Heart left ventricle (tissue), 16 donors: ENCODE measurements around the gene CDH23. TPM values are rescaled to one million over a fixed set of nuclear protein-coding genes. Genes with fewer than 3 reads are reported as not detected.

Source experiments
- ATAC-seq, 4 donors: fragments of 200-7000 bp; cut with Tn5 transposase; one replicate each; pipeline ENCODE4 v1.9.1; 2020 to 2022; ENCODE audit warnings: moderate library complexity in 4 of 4, mild to moderate bottlenecking in 3 of 4, moderate number of reproducible peaks in 1 of 4
- DNase-seq, 5 donors: peaks; one replicate each; pipeline ENCODE4 v3.0.0-alpha.2; 2020
- H3K27ac ChIP-seq, 12 donors: fragments of 200-600 bp; sonication (generic) in 4 of 12; one replicate each; pipeline versions ENCODE4 v1.5.0 to v1.8.0; 2016 to 2022; ENCODE audit warnings: mild to moderate bottlenecking in 2 of 12
- H3K27me3 ChIP-seq, 9 donors: fragments of 200-600 bp; sonication (generic) in 2 of 9; one replicate each; pipeline versions ENCODE4 v1.5.1 to v1.8.0; 2016 to 2022; ENCODE audit warnings: mild to moderate bottlenecking in 3 of 9
- H3K36me3 ChIP-seq, 9 donors: fragments of 200-600 bp; sonication (generic) in 2 of 9; one replicate each; pipeline versions ENCODE4 v1.5.0 to v1.8.0; 2018 to 2022; ENCODE audit warnings: mild to moderate bottlenecking in 2 of 9
- H3K4me1 ChIP-seq, 12 donors: fragments of 200-600 bp; sonication (generic) in 4 of 12; one replicate each; pipeline versions ENCODE4 v1.5.0 to v1.8.0; 2016 to 2022; ENCODE audit warnings: mild to moderate bottlenecking in 3 of 12
- H3K4me3 ChIP-seq, 12 donors: fragments of 200-600 bp; sonication (generic) in 4 of 12; one replicate each; pipeline versions ENCODE4 v1.5.0 to v1.8.0; 2017 to 2022; ENCODE audit warnings: mild to moderate bottlenecking in 9 of 12, moderate library complexity in 4 of 12
- H3K9me3 ChIP-seq, 12 donors: fragments of 200-600 bp; sonication (generic) in 4 of 12; one replicate each; pipeline versions ENCODE4 v1.5.0 to v1.8.0; 2016 to 2022; ENCODE audit warnings: mild to moderate bottlenecking in 1 of 12
- POLR2A ChIP-seq, 2 donors: fragments of 450-650 bp; IDR thresholded peaks; one replicate each; pipeline ENCODE4 v1.6.1; 2017; ENCODE audit warnings: antibody characterized with exemption in 2 of 2, mild to moderate bottlenecking in 2 of 2, moderate library complexity in 2 of 2
- WGBS, 4 donors: extraction: QIAGEN DNeasy Blood & Tissue Kit in 2 of 4; methylation state at CpG; one replicate each; pipeline versions ENCODE4 v1.1.5 to v1.1.7; 2013 to 2018; 5-methylcytosine and 5-hydroxymethylcytosine counted together
- intact Hi-C, 10 donors: fragments of 100-400 bp; cut with DNase I; formaldehyde crosslinking; loops; one replicate each; pipeline versions ENCODE4 v1.11.1 to v1.14.2; 2022
- polyA plus RNA-seq, 2 donors: library from polyadenylated mRNA; stranded (reverse); fragments of 200-250 nt; gene quantifications; one replicate each; pipeline ENCODE4 v1.2.3, GENCODE V29; 2013
- total RNA-seq, 9 donors: library from RNA; depleted of rRNA in 2 of 9; stranded (reverse); fragments of >200 nt in 2 of 9; fragmentation: NEBNext Ultra II Directional in 3 of 9; extraction: Animal tissue kit (Norgen Biotek cat#: 25700) in 3 of 9; gene quantifications; one replicate each; pipeline versions ENCODE4 v1.1.0 to v1.2.4, GENCODE V29; 2016 to 2023
- TF ChIP-seq, protein P1 (sequence below), 12 donors: fragments of 200-600 bp; sonication (generic) in 4 of 12; IDR thresholded peaks; one replicate each; pipeline versions ENCODE4 v1.5.0 to v1.8.0; 2018 to 2022; ENCODE audit warnings: antibody characterized with exemption in 12 of 12, mild to moderate bottlenecking in 5 of 12
- donor health status: ischemic (EF 13 %, LVEDD 7.1; RV severe dilation, severe dysfunction).
- donor health status: healthy with polysubstance abuse.
- donor health status: DM: no; HTN: yes; CAD: no.
- donor health status: DM: no; HTN: no; CAD: no.
- donor health status: ischemic (EF 25% LVEDD 6.9; RV normal size, moderate dysfunction).
- donor health status: ischemic (EF 25% LVEDD 5.7; RV mildly dilated, moderate dysfunction).
- donor health status: healthy.
- donor health status: DM: yes; HTN: yes; CAD: no.
- donor health status: ischemic (EF 35%, LVEDD 5.7; RV mildly dilated, moderate dysfunction).
- donor health status: nonischemic (EF 11% LVEDD 7.7; RV severe dilation, severe dysfunction).
- donor health status: DM: yes; HTN: yes; CAD: no.
- donor health status: PGD.
- donor health status: ischemic (EF 29% LVEDD 5.4; RV normal size, mild dysfunction).
- donor health status: nonischemic (EF 23%, LVEDD 6.1; RV moderate dilation, normal function).

CDH23 gene
- total and polyA plus RNA-seq, 11 donors, result 1.2 to 8.6 (median 3.9) TPM

DNA sequence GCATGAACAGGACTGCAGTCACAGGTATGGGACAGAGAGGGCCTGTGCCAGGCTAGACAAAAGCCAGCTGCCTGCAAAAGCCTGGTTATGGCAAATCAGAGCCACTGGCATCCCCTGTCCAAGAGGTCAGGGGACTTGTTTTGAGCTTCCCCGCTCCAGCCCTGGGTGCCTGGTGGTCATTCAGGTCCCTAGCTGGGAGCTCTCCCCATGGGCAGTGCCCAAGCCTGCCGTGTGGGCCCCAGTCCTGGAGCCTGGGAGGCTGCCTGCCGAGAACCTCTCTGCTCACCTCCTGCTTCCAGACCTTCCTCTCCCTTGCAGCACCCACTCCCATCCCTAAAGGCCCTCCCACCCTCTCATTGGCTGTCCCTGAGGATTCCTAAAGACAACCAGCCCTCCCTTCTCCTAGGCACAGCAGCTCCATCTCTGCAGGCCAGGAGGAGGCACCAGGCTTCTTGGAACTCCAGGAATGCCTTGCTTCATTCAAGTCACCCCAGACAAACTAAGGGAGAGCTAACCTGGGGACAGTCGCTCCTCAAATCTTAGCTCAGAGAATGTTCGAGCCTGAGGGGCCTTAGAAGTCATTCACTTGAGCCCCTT, 172.3 kb downstream of the CDH23 start:
- WGBS, 4 donors, result 89 to 99% (median 92%) methylated on average over 5 of the region's 5 CpGs
- Histone ChIP-seq H3K27ac (no peak overlapping the region), H3K9me3 (no peaks in the 10 kb centered on the region), H3K4me3 (no peak overlapping the region), H3K4me1 (peaks cover 0 to 2% (median 0%) of the 10 kb centered on the region in 12 donors), H3K27me3 (peaks cover 0 to 2% (median 0%) of the 10 kb centered on the region in 9 donors), H3K36me3 (no peaks in the 10 kb centered on the region)
- ATAC-seq, result no peak
- intact Hi-C loops, result loop anchor here in 6 of 10 donors (5.0 to 10.0 kb wide), 7 partner anchors 38 to 252 kb away; partner anchors contain the start of genes CDH23 (in 1 of the 6) and SLC29A3 (in 1 of the 6)
- no peak for DNase-seq
- TF ChIP-seq, protein P1, sequence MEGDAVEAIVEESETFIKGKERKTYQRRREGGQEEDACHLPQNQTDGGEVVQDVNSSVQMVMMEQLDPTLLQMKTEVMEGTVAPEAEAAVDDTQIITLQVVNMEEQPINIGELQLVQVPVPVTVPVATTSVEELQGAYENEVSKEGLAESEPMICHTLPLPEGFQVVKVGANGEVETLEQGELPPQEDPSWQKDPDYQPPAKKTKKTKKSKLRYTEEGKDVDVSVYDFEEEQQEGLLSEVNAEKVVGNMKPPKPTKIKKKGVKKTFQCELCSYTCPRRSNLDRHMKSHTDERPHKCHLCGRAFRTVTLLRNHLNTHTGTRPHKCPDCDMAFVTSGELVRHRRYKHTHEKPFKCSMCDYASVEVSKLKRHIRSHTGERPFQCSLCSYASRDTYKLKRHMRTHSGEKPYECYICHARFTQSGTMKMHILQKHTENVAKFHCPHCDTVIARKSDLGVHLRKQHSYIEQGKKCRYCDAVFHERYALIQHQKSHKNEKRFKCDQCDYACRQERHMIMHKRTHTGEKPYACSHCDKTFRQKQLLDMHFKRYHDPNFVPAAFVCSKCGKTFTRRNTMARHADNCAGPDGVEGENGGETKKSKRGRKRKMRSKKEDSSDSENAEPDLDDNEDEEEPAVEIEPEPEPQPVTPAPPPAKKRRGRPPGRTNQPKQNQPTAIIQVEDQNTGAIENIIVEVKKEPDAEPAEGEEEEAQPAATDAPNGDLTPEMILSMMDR (IDR thresholded peaks at IDR 0.05), result no peak
- TF ChIP-seq POLR2A (IDR thresholded peaks at IDR 0.05), result no peak

DNA sequence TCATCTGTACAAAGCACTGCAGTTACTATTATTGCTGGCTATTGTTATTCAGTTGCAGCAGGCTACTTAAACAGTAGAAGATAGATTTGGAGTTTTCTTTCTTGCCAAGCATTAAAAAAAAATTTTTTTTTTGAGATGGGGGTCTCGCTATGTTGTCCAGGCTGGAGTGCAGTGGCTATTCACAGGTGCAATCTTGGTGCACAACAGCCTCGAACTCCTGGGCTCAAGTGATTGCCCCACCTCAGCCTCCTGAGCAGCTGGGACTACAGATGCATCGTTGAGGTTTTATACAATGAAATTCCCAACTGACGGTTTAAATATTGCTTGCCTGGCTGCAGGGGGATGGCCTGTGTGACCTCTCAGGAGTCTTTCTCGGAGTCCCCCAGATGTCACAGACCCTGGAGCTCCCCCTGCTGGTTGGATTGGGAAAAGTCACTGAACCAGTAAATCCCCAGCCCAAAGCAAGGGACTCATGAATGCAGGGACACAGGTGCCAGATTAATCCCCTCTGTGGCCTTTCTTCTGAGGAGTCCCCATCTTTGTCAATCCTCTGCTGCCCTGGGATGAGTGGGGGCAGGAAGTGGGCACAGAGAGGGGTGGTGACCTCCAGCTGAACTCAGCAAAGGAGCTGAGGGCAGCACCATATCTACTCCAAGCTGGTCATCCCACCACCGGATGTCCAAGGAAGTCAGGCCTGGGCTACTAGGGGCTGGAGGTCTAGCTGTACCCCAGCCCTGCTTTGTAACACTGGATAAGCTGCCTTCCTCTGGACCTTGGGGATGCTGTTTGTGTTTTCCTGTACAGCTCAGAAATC, 173.3 kb downstream of the CDH23 start:
- intact Hi-C loops, result loop anchor here (1.0 to 10.0 kb wide), 16 partner anchors 37 to 256 kb away; partner anchors contain the start of genes CDH23 (in 8 of the 10) and SLC29A3 (in 6 of the 10)
- no peaks in the 10 kb centered on the region for H3K9me3 ChIP-seq
- H3K36me3 ChIP-seq, result no peaks in the 10 kb centered on the region
- DNase-seq (peak; percentile 51 to 74 (median 71)), ATAC-seq (peak in 3 of 4 donors; percentile 22 to 73 (median 62))
- TF ChIP-seq, protein P1 (IDR thresholded peaks at IDR 0.05), result peak; percentile 80 to 94 (median 86)
- no peak for TF ChIP-seq POLR2A (IDR thresholded peaks at IDR 0.05)
- no peaks in the 10 kb centered on the region for H3K4me1 ChIP-seq
- H3K27me3 ChIP-seq, result no peaks in the 10 kb centered on the region
- WGBS, 4 donors, result 45 to 57% (median 53%) methylated on average over 6 of the region's 6 CpGs
- H3K27ac ChIP-seq, result no peak overlapping the region
- no peak overlapping the region for H3K4me3 ChIP-seq

DNA sequence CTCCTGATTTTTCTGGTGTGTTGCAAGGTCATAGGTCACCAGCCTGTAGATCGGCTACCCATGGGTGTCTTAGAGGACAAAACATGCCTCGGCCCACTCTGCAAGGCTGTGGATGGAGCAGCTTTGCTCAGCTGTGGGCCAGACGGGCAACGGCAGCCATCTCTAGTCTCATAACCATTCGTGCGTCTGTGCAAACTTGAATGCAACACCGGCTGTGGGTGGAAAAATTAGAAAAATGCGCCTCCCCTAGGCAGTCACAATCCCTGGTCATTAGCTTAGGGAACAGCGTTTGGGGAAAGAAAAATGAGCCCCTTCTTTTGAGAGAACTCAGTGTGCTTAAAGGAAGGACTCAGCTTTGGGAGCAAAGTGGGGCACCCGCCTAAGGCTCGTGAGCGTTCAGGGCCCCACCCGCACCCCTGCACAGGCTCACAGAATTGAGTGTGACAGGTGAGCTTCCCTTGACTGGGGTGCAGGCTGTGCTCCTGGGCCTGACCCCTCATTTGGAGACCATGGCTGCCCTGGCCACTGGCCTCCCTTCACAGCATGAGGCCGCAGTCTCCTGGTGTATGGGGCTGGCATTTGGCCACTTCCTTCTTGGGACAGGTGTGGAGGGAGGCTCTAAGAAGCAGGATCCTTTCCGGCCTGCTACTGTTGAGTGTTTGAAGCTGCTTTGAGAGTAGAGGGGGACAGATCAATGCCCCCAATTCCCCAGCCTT, 174.9 kb downstream of the CDH23 start:
- no peak overlapping the region for H3K27ac ChIP-seq
- intact Hi-C loops, result loop anchor here in 9 of 10 donors (2.0 to 10.0 kb wide), 9 partner anchors 84 to 257 kb away; partner anchors contain the start of genes SLC29A3 (in 5 of the 9) and CDH23 (in 4 of the 9)
- WGBS, 4 donors, result 93 to 96% (median 95%) methylated on average over 15 of the region's 15 CpGs
- peaks cover 0 to 7% (median 0%) of the 10 kb centered on the region in 12 donors for H3K4me1 ChIP-seq
- DNase-seq, result no peak
- H3K36me3 ChIP-seq, result no peaks in the 10 kb centered on the region
- TF ChIP-seq, protein P1 (IDR thresholded peaks at IDR 0.05), result no peak
- TF ChIP-seq POLR2A (IDR thresholded peaks at IDR 0.05), result no peak
- no peak overlapping the region for H3K4me3 ChIP-seq
- ATAC-seq, result no peak
- no peaks in the 10 kb centered on the region for H3K27me3 ChIP-seq
- H3K9me3 ChIP-seq, result no peaks in the 10 kb centered on the region
